Stomach (tissue), 9 donors: ENCODE data around the gene GRXCR1. TPM values are rescaled to one million over a fixed set of nuclear protein-coding genes. Genes with fewer than 3 reads are reported as not detected.

Experiments
- DNase-seq, 2 donors: peaks; one replicate each; pipeline versions ENCODE4 v3.0.0 to v3.0.0-alpha.2; 2013 to 2019
- H3K27ac ChIP-seq, 5 donors: fragments of 200-600 bp in 4 of 5; sonication (generic) in 4 of 5; one replicate each; pipeline ENCODE4 v1.5.1; 2013 to 2019; ENCODE audit warnings: mild to moderate bottlenecking in 1 of 5, moderate library complexity in 1 of 5
- H3K27me3 ChIP-seq, 3 donors: fragments of 200-600 bp; sonication (generic); one replicate each; pipeline ENCODE4 v1.5.1; 2017 to 2019; ENCODE audit warnings: mixed run types in 1 of 3
- H3K36me3 ChIP-seq, 4 donors: fragments of 200-600 bp; sonication (generic); 1 replicate in 3 of 4; 2 replicates in 1 of 4; pipeline ENCODE4 v1.5.1; 2016 to 2019
- H3K4me1 ChIP-seq, 4 donors: fragments of 200-600 bp; sonication (generic); one replicate each; pipeline ENCODE4 v1.5.1; 2016 to 2019
- H3K4me3 ChIP-seq, 4 donors: fragments of 200-600 bp; sonication (generic) in 3 of 4; one replicate each; pipeline ENCODE4 v1.5.1; 2016 to 2019; ENCODE audit warnings: mild to moderate bottlenecking in 1 of 4
- H3K9me3 ChIP-seq, 4 donors: fragments of 200-600 bp; sonication (generic); one replicate each; pipeline ENCODE4 v1.5.1; 2016 to 2019
- EP300 ChIP-seq: sonication (generic); formaldehyde crosslinking; IDR thresholded peaks from one replicate; pipeline ENCODE4 v1.6.1; 2017; ENCODE audit warnings: antibody characterized with exemption
- POLR2A ChIP-seq, 4 donors: fragments of 450-650 bp; IDR thresholded peaks; one replicate each; pipeline ENCODE4 v1.6.1; 2016; ENCODE audit warnings: antibody characterized with exemption in 4 of 4, control low read depth in 2 of 4, mild to moderate bottlenecking in 1 of 4, moderate library complexity in 1 of 4
- POLR2AphosphoS5 ChIP-seq, 3 donors: sonication (generic); formaldehyde crosslinking; IDR thresholded peaks; one replicate each; pipeline ENCODE4 v1.6.1; 2016; ENCODE audit warnings: antibody characterized with exemption in 3 of 3
- WGBS, 5 donors: extraction: QIAGEN DNeasy Blood & Tissue Kit in 3 of 5; methylation state at CpG; one replicate each; pipeline versions ENCODE4 v1.1.5 to v1.1.7; 2013 to 2018; 5-methylcytosine and 5-hydroxymethylcytosine counted together
- intact Hi-C: fragments of 100-400 bp; cut with DNase I; formaldehyde crosslinking; loops from one replicate; pipeline ENCODE4 v1.15.1; 2023; ENCODE audit warnings: low total_unique reads
- polyA plus RNA-seq, 3 donors: library from polyadenylated mRNA; stranded (reverse); fragments of 200-250 nt; gene quantifications; one replicate each; pipeline ENCODE4 v1.2.3, GENCODE V29; 2013
- total RNA-seq, 5 donors: library from RNA; depleted of rRNA; stranded (reverse); fragments of >200 nt; gene quantifications; one replicate each; pipeline versions ENCODE4 v1.1.0 to v1.2.3, GENCODE V29; 2014 to 2016
- TF ChIP-seq, protein P1 (sequence below), 7 experiments: fragments of 450-650 bp in 4 of 7; fragments of 200-600 bp in 3 of 7; sonication (generic) in 3 of 7; IDR thresholded peaks; one replicate each; pipeline ENCODE4 v1.5.1; 2016 to 2019; ENCODE audit warnings: antibody characterized with exemption in 7 of 7, control low read depth in 2 of 7, mild to moderate bottlenecking in 1 of 7
- donor health status: healthy with polysubstance abuse.
- donor health status: Bipolar disorder and iron deficiency.
- donor health status: healthy.

Gene GRXCR1
- total and polyA plus RNA-seq, 8 donors = not detected

DNA sequence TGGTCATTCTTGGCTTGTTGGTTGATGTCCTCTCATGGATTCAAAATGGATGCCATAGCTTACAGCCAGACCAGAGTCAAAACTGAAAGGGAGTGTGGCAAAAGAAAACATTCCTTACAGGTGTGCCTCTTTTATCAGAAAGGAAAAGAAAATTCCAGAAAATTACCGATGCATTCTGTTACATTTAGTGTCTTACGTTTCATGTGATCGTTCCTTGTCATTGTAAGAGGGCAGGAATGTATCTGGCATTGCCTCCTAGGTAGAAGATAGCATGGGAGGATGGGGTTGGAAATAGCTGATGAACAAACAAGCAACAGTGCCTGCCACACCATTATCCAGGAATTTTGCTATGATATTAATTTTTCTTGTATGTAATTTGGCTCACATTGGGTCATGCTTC is 13.1 kb downstream of the GRXCR1 start:
- no peaks in the 10 kb centered on the region for H3K4me1 ChIP-seq
- no peaks in the 10 kb centered on the region for H3K27me3 ChIP-seq
- intact Hi-C loops = no loop called here
- H3K9me3 ChIP-seq = no peaks in the 10 kb centered on the region
- TF ChIP-seq EP300 = no peak
- no peak for TF ChIP-seq POLR2AphosphoS5 (IDR thresholded peaks at IDR 0.05)
- TF ChIP-seq POLR2A (IDR thresholded peaks at IDR 0.05) = no peak
- TF ChIP-seq, protein P1, sequence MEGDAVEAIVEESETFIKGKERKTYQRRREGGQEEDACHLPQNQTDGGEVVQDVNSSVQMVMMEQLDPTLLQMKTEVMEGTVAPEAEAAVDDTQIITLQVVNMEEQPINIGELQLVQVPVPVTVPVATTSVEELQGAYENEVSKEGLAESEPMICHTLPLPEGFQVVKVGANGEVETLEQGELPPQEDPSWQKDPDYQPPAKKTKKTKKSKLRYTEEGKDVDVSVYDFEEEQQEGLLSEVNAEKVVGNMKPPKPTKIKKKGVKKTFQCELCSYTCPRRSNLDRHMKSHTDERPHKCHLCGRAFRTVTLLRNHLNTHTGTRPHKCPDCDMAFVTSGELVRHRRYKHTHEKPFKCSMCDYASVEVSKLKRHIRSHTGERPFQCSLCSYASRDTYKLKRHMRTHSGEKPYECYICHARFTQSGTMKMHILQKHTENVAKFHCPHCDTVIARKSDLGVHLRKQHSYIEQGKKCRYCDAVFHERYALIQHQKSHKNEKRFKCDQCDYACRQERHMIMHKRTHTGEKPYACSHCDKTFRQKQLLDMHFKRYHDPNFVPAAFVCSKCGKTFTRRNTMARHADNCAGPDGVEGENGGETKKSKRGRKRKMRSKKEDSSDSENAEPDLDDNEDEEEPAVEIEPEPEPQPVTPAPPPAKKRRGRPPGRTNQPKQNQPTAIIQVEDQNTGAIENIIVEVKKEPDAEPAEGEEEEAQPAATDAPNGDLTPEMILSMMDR (IDR thresholded peaks at IDR 0.05) = no peak
- DNase-seq = no peak
- no peak overlapping the region for H3K4me3 ChIP-seq
- WGBS, 5 donors = 92 to 98% (median 95%) methylated on average over 3 of the region's 3 CpGs
- no peaks in the 10 kb centered on the region for H3K36me3 ChIP-seq
- no peak overlapping the region for H3K27ac ChIP-seq

DNA sequence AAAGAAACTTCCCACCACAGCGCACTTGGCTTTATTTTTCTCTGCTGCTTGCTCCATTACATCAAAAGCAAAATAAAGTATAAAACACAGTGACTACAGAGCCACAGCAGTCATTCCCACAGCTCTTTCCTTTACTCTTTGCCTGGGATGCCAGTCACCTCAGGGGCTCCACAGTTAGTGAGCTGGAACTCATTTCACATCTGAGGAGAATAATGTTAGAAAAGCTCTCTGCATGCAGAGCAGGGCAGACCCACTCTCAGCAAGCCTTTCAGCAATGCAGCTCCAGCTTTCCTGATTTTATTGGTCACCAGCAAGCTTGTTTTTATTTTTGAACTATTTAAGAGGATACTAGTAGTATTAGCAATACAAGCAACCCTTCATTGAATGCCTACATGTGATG is 13.8 kb downstream of the GRXCR1 start:
- H3K27ac ChIP-seq = no peak overlapping the region
- TF ChIP-seq POLR2AphosphoS5 (IDR thresholded peaks at IDR 0.05) (no peak), EP300 (no peak), POLR2A (IDR thresholded peaks at IDR 0.05) (no peak)
- TF ChIP-seq, protein P1 (IDR thresholded peaks at IDR 0.05) = no peak
- intact Hi-C loops = no loop called here

DNA sequence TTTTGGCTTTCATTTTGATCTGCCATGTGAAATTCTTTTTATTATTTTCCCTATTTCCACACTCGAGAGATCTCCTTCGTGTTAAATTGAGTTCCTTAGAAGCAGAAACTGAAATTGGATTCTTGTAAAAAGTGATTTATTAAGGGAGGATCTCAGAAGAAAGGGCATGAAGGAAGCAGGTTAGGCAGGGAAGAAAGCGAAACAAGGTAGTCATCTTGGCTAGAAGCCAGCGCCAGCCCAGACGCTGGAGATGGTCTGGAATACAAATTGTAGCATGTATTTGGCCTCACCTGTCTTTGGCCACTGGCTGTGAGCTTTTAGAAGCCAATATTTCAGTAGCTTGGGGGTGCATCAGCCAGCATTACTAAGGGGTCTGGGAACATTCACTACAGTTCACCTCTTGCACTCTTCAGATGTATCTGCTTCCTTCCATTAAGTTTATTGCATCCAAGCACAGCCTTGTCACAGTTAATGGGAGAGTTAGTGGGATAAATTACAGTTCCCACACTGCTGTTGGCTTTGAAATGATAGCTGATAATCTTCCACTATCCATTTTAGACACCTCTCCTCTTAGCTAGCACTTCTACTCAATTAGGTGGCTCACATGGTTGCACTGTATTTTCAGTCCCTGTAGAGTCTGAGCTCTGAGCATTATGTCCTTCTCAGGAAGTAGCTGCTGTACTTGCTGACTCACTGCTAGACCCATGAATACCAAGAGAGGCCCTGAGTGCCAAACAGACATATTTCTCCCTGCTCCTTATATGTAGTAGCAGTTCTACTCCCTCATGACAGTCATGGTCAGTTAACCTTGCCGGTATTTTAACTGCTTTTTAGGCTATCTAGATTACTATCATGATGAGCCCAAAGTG is 14.6 kb downstream of the GRXCR1 start:
- TF ChIP-seq EP300 = no peak
- no peak for TF ChIP-seq POLR2A (IDR thresholded peaks at IDR 0.05)
- TF ChIP-seq POLR2AphosphoS5 (IDR thresholded peaks at IDR 0.05) = no peak
- TF ChIP-seq, protein P1 (IDR thresholded peaks at IDR 0.05) = no peak
- Histone ChIP-seq H3K4me3 (peak overlapping the region in 1 of 4 donors; percentile 9), H3K27me3 (no peaks in the 10 kb centered on the region), H3K9me3 (no peaks in the 10 kb centered on the region), H3K36me3 (no peaks in the 10 kb centered on the region), H3K27ac (no peak overlapping the region), H3K4me1 (no peaks in the 10 kb centered on the region)
- DNase-seq = peak in 1 of 2 donors; percentile 61
- 60 to 75% (median 61%) methylated on average over 6 of the region's 6 CpGs for WGBS, 5 donors
- intact Hi-C loops = no loop called here

More for the DNA sequence above, 13.8 kb downstream of the GRXCR1 start:
- Histone ChIP-seq H3K36me3 (no peaks in the 10 kb centered on the region), H3K4me1 (no peaks in the 10 kb centered on the region), H3K9me3 (no peaks in the 10 kb centered on the region), H3K4me3 (no peak overlapping the region), H3K27me3 (no peaks in the 10 kb centered on the region)
- WGBS, 5 donors = 83 to 98% (median 89%) methylated on average over 1 of the region's 1 CpG
- no peak for DNase-seq

DNA sequence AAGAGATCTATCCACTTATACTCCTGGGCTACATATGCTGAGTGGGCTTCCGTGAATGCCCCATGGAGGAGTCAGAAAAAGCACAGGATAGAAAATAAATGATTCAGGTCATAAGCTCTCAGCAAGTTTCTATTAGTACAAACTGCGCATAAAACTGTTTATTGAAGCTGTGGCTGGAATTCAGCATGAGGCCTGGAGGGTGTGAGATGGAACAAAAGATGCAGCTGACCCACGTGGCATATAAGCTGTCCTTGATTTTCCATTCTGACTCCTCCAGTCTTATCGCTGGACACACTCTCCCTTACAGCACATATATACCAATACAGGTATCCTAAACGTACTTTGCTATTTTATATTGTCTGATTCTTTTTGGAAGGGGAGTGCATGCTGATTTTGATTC is 17.9 kb downstream of the GRXCR1 start:
- intact Hi-C loops = no loop called here
- DNase-seq = no peak
- TF ChIP-seq EP300 (no peak), POLR2A (IDR thresholded peaks at IDR 0.05) (no peak), POLR2AphosphoS5 (IDR thresholded peaks at IDR 0.05) (no peak)
- TF ChIP-seq, protein P1 (IDR thresholded peaks at IDR 0.05) = no peak
- Histone ChIP-seq H3K4me1 (no peaks in the 10 kb centered on the region), H3K27ac (no peak overlapping the region), H3K36me3 (no peaks in the 10 kb centered on the region), H3K9me3 (no peaks in the 10 kb centered on the region), H3K4me3 (no peak overlapping the region), H3K27me3 (no peaks in the 10 kb centered on the region)
- WGBS, 5 donors = 74 to 82% (median 79%) methylated on average over 5 of the region's 5 CpGs
